HCT116 (cell line): ENCODE results near the gene DHRS13. TPM values are rescaled to one million over a fixed set of nuclear protein-coding genes. Genes with fewer than 3 reads are reported as not detected.

Experiments
- ATAC-seq: fragments of 200-7000 bp; cut with Tn5 transposase; 2 replicates; pipeline ENCODE4 v1.9.1; 2020; ENCODE audit warnings: mild to moderate bottlenecking, moderate library complexity
- BruUV-seq: library from RNA; stranded (reverse); fragments of 400-500 nt; replicated peaks from 2 replicates; lab custom pipeline; 2021; lab: Mats Ljungman, UMichigan
- CTCF ChIA-PET: fragments of 300-600 bp; sonication (Branson Sonifier 250); formaldehyde crosslinking; loops from one replicate; lab custom pipeline; 2021; ENCODE audit warnings: antibody characterized with exemption; lab: Charles Lee
- POLR2A ChIA-PET: fragments of 300-600, 350-600 bp; sonication (Branson Sonifier 250); formaldehyde crosslinking; loops from one replicate; lab custom pipeline; 2021; ENCODE audit warnings: antibody characterized with exemption; lab: Charles Lee
- RAD21 ChIA-PET, 2 experiments: fragments of 300-600 bp; sonication (Branson Sonifier 250); formaldehyde crosslinking; loops; one replicate each; lab custom pipeline; 2023; ENCODE audit warnings: low total read pairs in 2 of 2; ENCODE audit not compliant: uncharacterized antibody in 2 of 2, unreplicated experiment in 2 of 2, low non-redundant PET in 1 of 2; lab: Charles Lee
- DNase-seq: peaks from one replicate; pipeline ENCODE4 v3.0.0-alpha.2; 2010; ENCODE audit warnings: low read depth, low spot score
- H2AFZ ChIP-seq: fragments of 200-600 bp; shearing (Covaris generic), sonication (generic); 2 replicates; pipeline ENCODE4 v1.6.1; 2017; ENCODE audit warnings: low read depth, mixed run types, mixed read lengths, antibody characterized with exemption, low read length; ENCODE audit not compliant: poor library complexity, severe bottlenecking
- H3K27ac ChIP-seq: 2 replicates; pipeline ENCODE4 v1.5.1; 2012; ENCODE audit warnings: low read depth, low read length
- H3K27me3 ChIP-seq: fragments of 200-600 bp; sonication (generic); 2 replicates; pipeline ENCODE4 v1.6.1; 2016; ENCODE audit warnings: mixed run types, low read length, mixed read lengths; ENCODE audit not compliant: insufficient read depth
- H3K36me3 ChIP-seq, 2 experiments: fragments of 200-500 bp in 1 of 2; fragments of 200-600 bp in 1 of 2; sonication (Bioruptor generic) in 1 of 2; sonication (generic) in 1 of 2; 2 replicates each; pipeline versions ENCODE4 v1.5.1 to v1.6.1; 2014 to 2016; ENCODE audit warnings: low read length in 2 of 2, inconsistent platforms in 1 of 2, mixed read lengths in 1 of 2, mixed run types in 1 of 2; ENCODE audit not compliant: insufficient read depth in 2 of 2, control insufficient read depth in 1 of 2
- H3K4me1 ChIP-seq, 2 experiments: fragments of 200-600 bp in 1 of 2; sonication (generic) in 1 of 2; 2 replicates each; pipeline versions ENCODE4 v1.5.1 to v1.6.1; 2012 to 2017; ENCODE audit warnings: low read length in 2 of 2, inconsistent platforms in 1 of 2, mild to moderate bottlenecking in 1 of 2, mixed read lengths in 1 of 2, mixed run types in 1 of 2, moderate library complexity in 1 of 2; ENCODE audit not compliant: insufficient read depth in 2 of 2, control insufficient read depth in 1 of 2
- H3K4me2 ChIP-seq: fragments of 200-600 bp; sonication (generic); 2 replicates; pipeline ENCODE4 v1.6.1; 2017; ENCODE audit warnings: mixed run types, low read length, mixed read lengths
- H3K4me3 ChIP-seq, 2 experiments: fragments of 200-600 bp in 1 of 2; sonication (generic) in 1 of 2; replicated peaks in 1 of 2; 2 replicates each; pipeline ENCODE4 v1.5.1; 2011 to 2016; ENCODE audit warnings: low read length in 2 of 2, control low read depth in 1 of 2, low read depth in 1 of 2, mild to moderate bottlenecking in 1 of 2, mixed read lengths in 1 of 2, mixed run types in 1 of 2
- H3K79me2 ChIP-seq: fragments of 200-600 bp; sonication (generic); 2 replicates; pipeline ENCODE4 v1.6.1; 2017; ENCODE audit warnings: mild to moderate bottlenecking, mixed run types, low read length, moderate library complexity, mixed read lengths; ENCODE audit not compliant: insufficient read depth
- H3K9ac ChIP-seq: fragments of 200-600 bp; sonication (generic); 2 replicates; pipeline ENCODE4 v1.6.1; 2016; ENCODE audit warnings: low read length, mixed read lengths
- H3K9me2 ChIP-seq: fragments of 200-600 bp; sonication (generic), shearing (Covaris generic); 2 replicates; pipeline ENCODE4 v1.6.1; 2017; ENCODE audit warnings: mixed run types, mild to moderate bottlenecking, moderate library complexity; ENCODE audit not compliant: insufficient read depth
- H3K9me3 ChIP-seq, 2 experiments: fragments of 200-500 bp in 1 of 2; fragments of 200-600 bp in 1 of 2; sonication (Bioruptor generic) in 1 of 2; sonication (generic) in 1 of 2; 2 replicates each; pipeline ENCODE4 v1.6.1; 2014 to 2017; ENCODE audit warnings: low read length in 2 of 2, mixed read lengths in 2 of 2, inconsistent platforms in 1 of 2, low read depth in 1 of 2, mild to moderate bottlenecking in 1 of 2, mixed run types in 1 of 2, moderate library complexity in 1 of 2; ENCODE audit not compliant: control insufficient read depth in 1 of 2, insufficient read depth in 1 of 2
- H4K20me1 ChIP-seq: fragments of 200-600 bp; sonication (generic), shearing (Covaris generic); 2 replicates; pipeline ENCODE4 v1.6.1; 2017; ENCODE audit warnings: mixed run types, mild to moderate bottlenecking, moderate library complexity; ENCODE audit not compliant: insufficient read depth
- ATF3 ChIP-seq: IDR thresholded peaks from 2 replicates; pipeline ENCODE4 v1.6.1; 2012
- EGR1 ChIP-seq: IDR thresholded peaks from 2 replicates; pipeline ENCODE4 v1.6.1; 2012; ENCODE audit warnings: low read depth
- ELF1 ChIP-seq: IDR thresholded peaks from 2 replicates; pipeline ENCODE4 v1.6.1; 2012; ENCODE audit warnings: low read depth, borderline replicate concordance
- EZH2 ChIP-seq: fragments of 200-600 bp; sonication (generic); IDR thresholded peaks from 2 replicates; pipeline ENCODE4 v1.6.1; 2017; ENCODE audit warnings: antibody characterized with exemption, mixed run types
- EZH2phosphoT487 ChIP-seq: fragments of 200-600 bp; IDR thresholded peaks from 2 replicates; pipeline ENCODE4 v1.6.1; 2018; ENCODE audit warnings: antibody characterized with exemption, borderline replicate concordance
- JUND ChIP-seq: IDR thresholded peaks from 2 replicates; pipeline ENCODE4 v1.6.1; 2012
- MAX ChIP-seq: IDR thresholded peaks from 2 replicates; pipeline ENCODE4 v1.6.1; 2012
- POLR2A ChIP-seq: IDR thresholded peaks from 2 replicates; pipeline ENCODE4 v1.7.0; 2011; ENCODE audit warnings: borderline replicate concordance; ENCODE audit not compliant: insufficient read depth, insufficient read length; ENCODE audit errors: extremely low read depth
- POLR2AphosphoS5 ChIP-seq: IDR thresholded peaks from 2 replicates; pipeline ENCODE4 v1.6.1; 2011; ENCODE audit warnings: mild to moderate bottlenecking, low read depth, low read length, moderate library complexity
- SIN3A ChIP-seq: IDR thresholded peaks from 2 replicates; pipeline ENCODE4 v1.6.1; 2012; ENCODE audit warnings: low read depth
- SP1 ChIP-seq: IDR thresholded peaks from 2 replicates; pipeline ENCODE4 v1.6.1; 2012; ENCODE audit warnings: low read depth
- SRF ChIP-seq: IDR thresholded peaks from 2 replicates; pipeline ENCODE4 v1.6.1; 2012; ENCODE audit warnings: low read depth
- TCF7L2 ChIP-seq: IDR thresholded peaks from 2 replicates; pipeline ENCODE4 v1.7.0; 2011; ENCODE audit warnings: borderline replicate concordance, inconsistent platforms; ENCODE audit not compliant: insufficient read depth, insufficient read length; ENCODE audit errors: extremely low read depth
- YY1 ChIP-seq: IDR thresholded peaks from 2 replicates; pipeline ENCODE4 v1.6.1; 2011; ENCODE audit warnings: low read length, low read depth, moderate library complexity, mild to moderate bottlenecking; ENCODE audit not compliant: insufficient replicate concordance; ENCODE audit errors: extremely low read depth
- ZFX ChIP-seq: fragments of 450-650 bp; IDR thresholded peaks from 2 replicates; pipeline ENCODE4 v1.6.1; 2017
- intact Hi-C: fragments of 100-400 bp; cut with micrococcal nuclease; formaldehyde crosslinking; loops from 2 replicates; pipeline ENCODE4 v1.10.0; 2022
- total RNA-seq: library from RNA; stranded (reverse); gene quantifications from one replicate; pipeline ENCODE4 v1.2.1, GENCODE V29; 2021; ENCODE audit not compliant: unreplicated experiment

The DHRS13 gene
- total RNA-seq, 1 experiment from 2014 or later: 13.5 TPM

- H3K4me1 ChIP-seq: peaks cover 3 to 7% of the 10 kb centered on the region in 2 experiments; a peak in 2 of 4 replicates
- no peak overlapping the region for H3K4me3 ChIP-seq
- TF ChIP-seq SRF (no peak), POLR2AphosphoS5 (no peak), POLR2A (no peak), YY1 (no peak), MAX (no peak)
- no peak overlapping the region for H3K9ac ChIP-seq
- ChIA-PET POLR2A (interaction anchor here (1.4 kb wide), 1 partner anchor 180 kb away, joined by 5 read pairs; the partner anchor contains the start of gene NEK8), CTCF (interaction anchor here (1.8 kb wide), 1 partner anchor 10 kb away, joined by 4 read pairs; no protein-coding TSS in a partner anchor), RAD21 (no interaction called here)
- H3K9me2 ChIP-seq: no peaks in the 10 kb centered on the region
- no peaks in the 10 kb centered on the region for H3K27me3 ChIP-seq
- H3K4me2 ChIP-seq: no peak overlapping the region
- no peak overlapping the region for H3K27ac ChIP-seq
- H3K9me3 ChIP-seq: no peaks in the 10 kb centered on the region
- no TSS peak for BruUV-seq
- no peaks in the 10 kb centered on the region for H4K20me1 ChIP-seq
- peaks cover 47 to 50% of the 10 kb centered on the region in 2 experiments for H3K36me3 ChIP-seq
- no peaks in the 10 kb centered on the region for H3K79me2 ChIP-seq
- no peak for DNase-seq
- no peak for ATAC-seq
- intact Hi-C loops: loop anchor here (10.0 kb wide), 1 partner anchor 263 kb away; the partner anchor contains the start of gene BLTP2
- no peak overlapping the region for H2AFZ ChIP-seq
Measured at GRCh38 chr17:28907709-28908475, 5.0 kb upstream of the DHRS13 start.

GRCh38 chr17:28906706-28907438 is 4.0 kb upstream of the DHRS13 start:
- Histone ChIP-seq H3K79me2 (no peaks in the 10 kb centered on the region), H4K20me1 (no peaks in the 10 kb centered on the region), H3K27me3 (no peaks in the 10 kb centered on the region), H3K9ac (no peak overlapping the region), H3K27ac (no peak overlapping the region), H3K4me3 (no peak overlapping the region), H3K9me3 (no peaks in the 10 kb centered on the region), H3K4me2 (no peak overlapping the region), H3K9me2 (no peaks in the 10 kb centered on the region), H3K36me3 (peaks cover 37 to 42% of the 10 kb centered on the region in 2 experiments), H2AFZ (no peak overlapping the region), H3K4me1 (peaks cover 3 to 11% of the 10 kb centered on the region in 2 experiments; a peak in 3 of 4 replicates)
- ChIA-PET POLR2A (no interaction called here), RAD21 (no interaction called here), CTCF (interaction anchor here (1.8 kb wide), 1 partner anchor 11 kb away, joined by 4 read pairs; no protein-coding TSS in a partner anchor)
- intact Hi-C loops: loop anchor here (10.0 kb wide), 1 partner anchor 262 kb away; the partner anchor contains the start of gene BLTP2
- DNase-seq: no peak
- BruUV-seq: no TSS peak
- no peak for ATAC-seq
- TF ChIP-seq YY1 (no peak), EZH2phosphoT487 (no peak), ZFX (no peak), SRF (no peak), POLR2A (no peak), ELF1 (no peak), ATF3 (no peak), MAX (no peak), SP1 (no peak), TCF7L2 (no peak), EGR1 (no peak), SIN3A (no peak), EZH2 (no peak), JUND (no peak), POLR2AphosphoS5 (no peak; the same call in 1 of the 2 replicates)
